HG03175 (cell line): ENCODE results near the gene CORO6.
A peak's percentile ranks its signal among the peaks of the same experiment; 100 is the strongest.

Source experiments
- ATAC-seq: cut with Tn5 transposase; IDR thresholded peaks from one replicate; pipeline ENCODE4 v1.9.1; 2021; ENCODE audit warnings: mild to moderate bottlenecking, moderate library complexity; ENCODE audit not compliant: unreplicated experiment

Gene CORO6

DNA sequence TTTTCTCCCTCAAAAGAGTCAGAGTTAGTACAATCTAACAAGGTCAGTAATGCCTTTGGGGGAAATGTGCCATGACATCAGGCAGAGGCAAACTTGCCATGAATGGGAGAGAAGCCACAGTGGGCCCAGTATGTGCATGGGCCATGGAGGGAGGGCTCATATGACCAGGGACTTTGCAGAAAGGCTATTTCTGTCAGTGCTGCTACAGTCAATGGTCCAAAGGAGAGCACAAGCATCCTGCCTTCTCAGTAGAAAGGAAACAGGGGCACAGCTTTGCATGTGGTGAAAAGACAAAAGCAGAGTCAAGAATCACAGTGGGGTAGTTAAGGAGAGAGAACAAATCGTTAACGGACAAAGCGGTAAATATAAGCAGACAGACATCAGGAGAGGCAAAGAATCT lies 11.2 kb upstream of the CORO6 start:
- ATAC-seq: no peak

DNA sequence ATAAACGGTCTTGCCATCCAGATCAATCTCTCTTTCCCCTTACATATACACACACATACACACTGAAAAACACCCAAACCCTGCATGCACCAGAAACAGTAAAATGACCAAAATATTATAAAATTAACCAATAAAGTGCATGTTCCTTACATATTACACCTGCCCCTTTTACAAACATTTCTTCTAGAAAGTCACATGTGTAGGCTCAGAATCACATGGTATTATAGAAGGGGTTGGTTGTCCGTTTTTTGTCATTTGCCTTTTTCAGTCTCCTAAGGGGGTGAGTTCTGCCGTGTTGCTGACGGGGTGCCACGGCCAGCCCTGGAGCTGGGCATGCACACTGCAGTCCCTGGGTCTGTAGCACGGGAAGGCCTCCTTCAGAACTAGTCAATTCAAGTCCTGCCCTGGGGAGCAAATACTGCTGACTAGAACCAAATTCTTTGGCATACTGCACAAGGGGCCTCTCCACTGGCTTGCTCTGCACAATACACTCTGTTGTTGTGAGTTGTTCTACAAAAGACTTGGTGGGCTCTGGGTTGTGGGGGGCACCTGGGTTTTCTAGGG lies 8.0 kb upstream of the CORO6 start:
- no peak for ATAC-seq

DNA sequence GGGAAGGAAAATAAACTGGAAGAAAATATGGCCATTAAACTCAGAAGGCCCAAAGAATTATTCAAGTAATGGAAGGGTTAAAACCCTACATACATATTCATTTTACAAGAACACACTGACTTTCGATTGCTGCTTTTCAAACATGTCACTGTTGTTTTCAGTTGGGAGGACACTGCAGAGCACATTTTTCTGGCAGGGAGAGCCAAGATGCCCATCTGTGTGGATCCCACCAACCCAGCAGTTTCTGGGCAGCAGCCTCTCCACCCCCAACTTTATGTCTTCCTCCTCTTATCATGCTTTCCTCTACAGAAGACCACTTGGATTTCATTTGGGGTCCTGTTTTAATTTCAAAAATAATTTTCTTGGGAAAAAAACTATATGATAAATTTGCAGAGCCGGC lies 7.1 kb upstream of the CORO6 start:
- ATAC-seq: no peak

DNA sequence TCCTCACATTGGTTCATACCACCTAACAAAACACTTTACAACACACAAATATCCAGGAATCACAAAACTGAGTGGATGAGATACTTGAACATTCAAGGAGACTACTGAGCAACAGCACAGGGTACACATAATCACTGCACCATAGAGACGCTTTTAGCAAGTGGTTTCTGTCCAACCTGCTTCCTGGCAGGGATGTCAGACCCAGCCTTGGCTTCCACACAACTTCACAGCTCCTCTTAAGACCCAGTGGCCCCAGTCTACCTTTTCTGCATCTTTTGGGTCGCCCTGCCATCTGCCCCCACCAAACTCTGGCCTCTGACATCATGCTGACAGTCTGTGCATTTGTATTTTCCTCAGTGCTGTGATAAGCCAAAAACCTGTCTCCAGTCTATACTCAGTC lies 5.9 kb upstream of the CORO6 start:
- ATAC-seq: no peak

DNA sequence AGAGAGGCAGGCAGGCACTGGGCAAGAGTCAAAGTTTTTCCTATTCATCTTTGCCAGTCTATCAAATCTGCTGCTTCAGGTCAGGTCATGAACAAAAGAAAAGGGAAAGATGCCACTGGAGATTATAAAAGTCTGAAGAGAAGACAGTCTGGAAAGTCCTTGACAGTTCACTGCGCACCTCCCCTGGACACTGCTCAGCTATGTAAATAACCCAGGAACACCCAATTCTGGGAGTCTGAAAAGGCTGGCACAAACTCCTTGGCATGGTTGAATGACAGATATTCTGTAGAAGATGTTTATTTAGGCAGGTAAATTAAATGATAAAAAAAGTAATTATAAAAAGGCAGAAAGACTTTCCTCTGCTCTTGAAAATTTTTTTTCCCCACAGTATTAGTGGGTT lies 5.2 kb upstream of the CORO6 start:
- no peak for ATAC-seq

DNA sequence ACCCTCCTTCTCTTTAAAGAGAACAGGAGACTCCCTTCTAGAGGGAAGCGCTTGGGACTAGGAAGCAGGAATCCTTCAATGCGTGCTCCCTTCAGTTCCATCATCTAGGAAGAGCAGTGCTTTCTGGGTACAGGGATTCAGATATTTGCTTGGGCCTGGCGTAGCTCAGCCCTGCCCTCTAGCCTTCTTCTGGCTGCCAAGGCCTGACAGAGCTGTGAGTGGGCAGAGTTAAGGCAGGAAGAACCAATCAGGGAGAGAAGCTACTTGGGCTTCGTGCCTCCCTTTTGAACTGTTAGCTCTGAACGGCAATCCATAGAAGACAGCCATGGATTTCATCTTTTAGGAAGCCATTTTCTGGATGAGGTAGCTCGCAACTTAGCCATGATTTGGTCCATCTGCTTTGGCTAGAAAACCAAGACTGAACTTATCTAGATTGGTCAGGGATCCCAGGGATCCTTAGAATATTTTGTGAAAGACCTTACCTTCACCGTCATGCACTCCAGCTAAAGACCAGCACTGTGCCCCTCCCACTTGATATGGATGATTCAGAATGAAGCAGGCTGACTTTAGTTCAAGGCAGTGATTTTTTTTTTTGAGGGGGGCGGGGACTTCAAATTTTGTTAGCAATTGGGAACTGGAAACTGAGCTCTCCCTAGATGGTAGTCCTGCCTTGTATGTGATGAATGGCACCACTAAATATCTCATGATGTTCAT lies 2.5 kb upstream of the CORO6 start:
- no peak for ATAC-seq

DNA sequence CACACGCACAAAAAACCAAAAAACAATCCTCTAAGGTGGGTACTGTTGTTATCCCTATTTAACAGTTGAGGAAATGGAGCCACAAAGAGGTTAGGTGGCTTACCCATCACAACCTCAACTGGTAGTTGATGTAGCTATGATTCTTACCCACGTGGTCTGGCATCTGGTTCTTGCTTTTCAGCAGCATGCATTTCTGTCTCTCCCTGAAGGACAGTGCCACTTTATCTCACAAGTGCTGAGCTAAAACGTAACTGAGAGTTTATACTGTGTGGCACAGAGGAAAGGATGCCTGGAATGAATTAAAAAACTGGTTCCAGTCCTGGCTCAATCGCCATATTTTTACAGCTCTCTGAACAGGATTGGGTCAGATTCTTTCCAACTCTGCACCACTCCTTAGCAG lies 1.9 kb upstream of the CORO6 start:
- ATAC-seq: no peak

DNA sequence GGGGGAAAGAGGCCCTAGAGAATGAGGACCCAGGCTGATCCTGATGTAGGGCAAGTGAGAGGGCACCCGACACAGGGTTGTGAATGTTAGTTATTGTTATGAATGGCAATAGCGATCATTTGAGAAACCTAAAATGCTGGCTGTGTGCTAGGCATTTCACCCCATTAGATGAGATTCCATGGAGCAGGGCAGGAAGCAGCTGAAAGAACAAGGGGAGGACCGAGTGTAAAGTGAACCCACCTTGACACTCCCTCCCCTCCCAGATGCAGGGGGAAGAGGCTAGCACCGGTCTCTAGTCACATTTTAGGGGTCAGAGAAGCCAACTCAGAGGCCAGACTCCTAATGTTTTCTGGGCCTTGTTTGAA lies 553 bp upstream of the CORO6 start:
- no peak for ATAC-seq

DNA sequence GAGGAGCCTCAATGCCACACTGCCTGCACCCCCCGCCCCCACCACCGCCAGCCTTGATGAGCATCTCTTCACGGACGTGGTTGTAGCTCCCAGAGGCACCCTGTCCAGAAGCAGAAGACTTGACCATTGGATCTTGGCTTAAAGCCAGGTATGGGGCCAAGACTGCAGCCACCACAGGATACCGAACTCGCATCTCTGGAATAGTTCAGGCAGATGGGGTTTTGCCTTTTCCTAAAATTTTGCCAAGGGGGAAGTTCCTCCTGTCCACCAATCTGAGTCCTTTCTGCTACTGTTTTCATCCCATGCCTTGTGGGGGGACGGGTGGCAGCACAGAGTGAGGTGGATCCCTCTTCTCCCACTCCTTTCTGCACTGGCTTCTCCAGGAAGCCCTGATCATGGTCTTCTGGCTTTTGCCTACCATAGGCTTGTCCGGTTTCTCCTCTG lies 939 bp downstream of the CORO6 start:
- no peak for ATAC-seq

DNA sequence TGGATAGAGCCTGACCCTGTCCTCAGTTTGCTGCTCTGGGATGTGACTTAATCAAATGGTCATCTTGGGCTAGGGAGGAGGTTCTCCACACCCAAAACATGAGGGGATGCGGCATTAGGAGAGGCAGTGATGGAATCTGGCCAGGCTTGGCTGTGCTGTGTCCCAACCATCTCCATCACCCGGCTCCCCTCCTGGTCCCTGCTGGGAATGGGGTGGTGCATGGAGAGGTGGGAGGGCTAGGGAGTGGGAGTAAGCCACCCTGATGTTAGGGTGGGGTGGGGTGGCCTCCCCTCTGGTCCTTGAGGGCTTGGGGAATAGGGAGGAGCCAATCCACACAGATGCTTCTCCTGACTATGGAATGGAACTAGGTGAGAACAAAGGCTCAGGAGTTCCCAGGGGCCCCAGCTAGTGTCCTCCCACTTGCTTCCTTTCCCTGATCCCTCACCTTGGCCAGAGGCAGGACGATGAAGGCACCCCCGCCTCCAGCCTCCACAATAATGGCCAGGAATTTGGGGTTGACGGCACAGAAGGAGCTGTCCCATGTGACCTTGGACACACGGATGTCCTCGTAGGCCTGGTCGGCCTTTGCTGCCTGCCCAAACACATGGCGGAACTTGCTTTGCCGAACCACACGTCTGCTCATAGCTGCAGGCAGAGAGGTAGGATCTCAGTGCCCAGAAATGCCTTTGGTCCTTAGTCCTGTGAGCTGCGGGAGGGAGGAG lies 1.8 kb downstream of the CORO6 start:
- ATAC-seq: no peak

DNA sequence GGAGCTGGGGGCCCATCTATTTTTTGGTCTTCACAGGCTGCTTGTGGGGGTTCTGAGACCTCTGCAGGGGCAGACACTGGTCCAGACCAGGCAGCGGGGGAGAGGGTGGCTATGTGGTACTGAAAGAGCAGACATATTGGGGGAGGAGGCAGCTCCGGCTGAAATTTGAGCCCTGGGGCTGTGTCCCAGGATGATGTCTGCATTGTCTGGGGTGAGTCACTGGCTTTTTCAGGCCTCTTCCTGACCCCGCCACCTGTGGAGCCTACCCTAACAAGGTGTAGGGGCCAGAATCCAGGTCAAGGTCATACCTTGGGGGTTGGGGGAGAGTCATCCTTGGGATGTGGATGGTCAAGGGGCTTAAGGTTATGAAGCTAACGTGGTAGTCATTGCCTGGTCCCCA lies 2.4 kb downstream of the CORO6 start:
- no peak for ATAC-seq

DNA sequence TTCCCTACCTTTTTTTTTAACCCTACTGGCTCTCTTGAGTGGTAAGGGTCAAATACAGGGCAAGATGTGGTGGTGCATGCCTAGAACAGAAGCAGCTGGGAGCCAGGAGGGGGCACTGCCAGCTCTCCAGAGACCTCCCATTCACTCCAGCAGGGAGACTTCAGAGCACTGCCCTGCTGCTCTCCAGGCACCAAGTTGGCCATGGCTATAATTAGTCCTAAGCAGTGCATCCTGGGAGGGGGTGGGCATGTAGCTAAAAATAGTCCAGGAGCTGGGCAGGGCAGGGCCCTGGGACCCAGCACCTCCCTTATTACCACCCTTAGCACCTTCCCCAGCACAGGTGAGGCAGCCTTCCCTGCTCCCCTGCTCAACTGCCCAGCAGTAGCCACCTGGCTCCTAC lies 3.5 kb downstream of the CORO6 start:
- ATAC-seq: no peak

DNA sequence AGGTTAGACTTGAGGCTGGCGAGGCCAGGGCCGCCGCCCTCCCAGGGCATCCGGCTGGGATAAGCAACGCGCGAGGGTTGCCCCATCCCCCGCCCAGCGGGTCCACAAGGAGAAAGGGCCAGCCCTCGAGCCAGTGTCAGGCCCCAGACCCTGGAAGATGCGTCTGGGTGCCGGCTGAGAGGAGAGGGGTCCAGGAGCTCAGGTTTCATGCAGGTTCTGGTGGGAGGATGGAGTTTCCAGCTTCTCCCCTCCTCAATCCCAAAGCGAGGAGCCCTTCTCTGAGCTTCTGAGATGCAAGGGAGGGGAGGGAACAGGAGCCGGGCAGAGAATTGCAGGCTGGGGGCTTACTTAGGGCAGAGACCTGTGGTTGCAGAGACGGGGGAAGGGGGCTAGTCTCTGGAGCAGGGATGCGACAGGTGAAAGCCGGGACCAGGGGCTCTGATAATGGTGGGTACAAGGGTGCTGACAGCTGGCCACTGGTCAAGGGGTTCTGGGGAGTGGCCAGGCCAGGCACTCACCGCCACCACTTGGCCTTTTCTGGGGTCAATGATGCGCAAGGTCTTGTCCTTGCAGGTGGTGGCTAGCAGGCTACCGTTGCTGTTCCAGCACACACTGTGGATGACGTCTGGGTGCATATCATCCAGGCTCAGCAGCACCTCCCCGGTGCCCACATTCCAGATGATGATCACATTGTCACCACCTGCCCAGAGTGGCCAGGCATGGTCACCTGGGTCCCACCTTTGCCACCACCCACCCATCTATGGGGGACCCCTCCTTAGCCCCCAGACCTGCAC lies 4.2 kb downstream of the CORO6 start:
- no peak for ATAC-seq

DNA sequence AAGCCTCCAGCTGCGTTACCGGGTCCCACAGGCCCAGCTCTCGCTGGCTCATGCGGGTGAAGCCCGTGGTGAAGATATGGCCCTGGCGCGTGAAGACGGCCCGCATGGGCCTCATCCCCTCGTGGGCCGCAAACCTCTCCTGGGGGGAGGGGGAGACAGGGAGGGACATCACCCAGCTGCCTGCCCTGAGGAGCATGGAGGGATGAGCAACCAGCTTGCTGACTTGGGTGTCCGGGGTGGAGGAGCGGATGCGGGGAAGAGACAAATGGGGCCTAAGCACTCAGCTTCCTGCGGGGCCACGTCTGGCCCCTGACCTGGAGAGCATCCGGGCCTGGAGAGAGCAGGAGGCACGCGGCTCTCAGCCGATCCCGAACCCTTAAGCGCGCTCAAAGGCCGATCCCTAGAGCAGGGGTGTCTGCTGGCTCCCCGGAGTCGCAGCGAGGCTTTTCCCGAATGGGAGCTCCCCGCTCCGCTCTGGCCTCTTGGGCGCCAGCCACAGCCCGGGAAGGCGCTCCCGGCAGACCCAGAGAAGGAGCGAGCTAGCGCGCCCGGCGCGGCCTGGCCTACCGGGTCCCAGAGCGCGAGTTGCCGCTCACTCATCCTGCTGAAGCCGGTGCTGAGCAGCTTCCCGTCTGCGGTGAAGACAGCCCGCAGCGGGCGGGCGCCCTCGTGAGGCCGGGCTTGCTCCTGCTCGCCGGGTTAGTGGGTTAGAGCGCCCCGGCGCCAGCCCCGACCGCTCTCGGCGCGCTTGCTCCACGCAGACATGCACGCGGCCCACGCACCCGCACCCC lies 5.0 kb downstream of the CORO6 start:
- ATAC-seq: peak; percentile 26

DNA sequence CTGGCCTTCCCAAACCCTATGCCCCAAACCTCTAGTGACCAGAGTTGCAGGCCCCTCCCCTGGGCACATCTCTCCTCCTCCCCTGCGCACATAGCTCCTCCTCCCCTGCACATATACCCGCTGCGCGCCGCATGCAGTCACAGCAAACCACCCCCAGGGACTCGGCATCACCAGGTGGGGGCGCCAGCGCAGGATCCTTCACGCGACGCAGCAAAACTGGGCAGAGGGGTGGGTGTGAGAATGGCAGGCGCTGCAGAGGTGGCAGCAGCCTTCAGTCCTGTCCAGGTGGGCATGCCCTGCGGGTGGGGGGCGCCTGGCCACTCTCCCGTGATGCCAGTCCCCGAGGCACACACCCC lies 5.6 kb downstream of the CORO6 start:
- ATAC-seq: peak; percentile 51

DNA sequence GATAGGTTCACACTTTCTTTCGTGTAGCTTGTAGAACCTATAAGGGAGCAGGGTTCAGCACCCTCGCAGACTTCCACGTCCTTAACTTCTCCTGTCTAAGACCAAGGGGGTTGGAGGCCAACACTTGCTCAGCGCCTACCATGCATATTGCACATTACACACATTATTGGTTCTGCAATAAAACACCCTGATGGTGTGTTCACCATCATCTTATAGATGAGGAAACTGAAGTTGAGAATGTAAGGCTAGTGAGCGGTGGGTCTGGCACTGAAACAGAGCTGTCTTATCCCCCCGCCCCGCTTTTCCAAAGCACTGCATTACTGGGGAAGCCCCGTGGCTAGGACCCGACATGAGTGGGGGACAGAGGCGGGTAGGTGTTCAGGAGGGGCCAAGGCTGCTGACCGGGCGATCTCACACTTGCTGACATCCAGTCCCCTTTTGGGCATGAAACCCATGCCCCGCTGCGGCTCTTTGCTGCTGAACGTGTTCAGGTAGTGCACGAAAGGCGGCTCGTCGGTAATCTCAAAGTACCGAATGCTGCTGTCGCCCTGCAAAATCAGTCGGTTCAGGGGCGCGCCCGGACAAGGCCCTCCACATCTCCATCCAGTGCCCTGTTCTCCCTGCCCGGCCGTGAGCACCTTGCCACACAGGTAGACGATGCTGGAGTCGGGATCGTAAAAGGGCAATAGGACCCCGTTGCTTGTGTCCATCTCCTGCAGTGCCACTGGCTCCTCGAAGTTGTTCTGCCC lies 6.2 kb downstream of the CORO6 start:
- no peak for ATAC-seq

DNA sequence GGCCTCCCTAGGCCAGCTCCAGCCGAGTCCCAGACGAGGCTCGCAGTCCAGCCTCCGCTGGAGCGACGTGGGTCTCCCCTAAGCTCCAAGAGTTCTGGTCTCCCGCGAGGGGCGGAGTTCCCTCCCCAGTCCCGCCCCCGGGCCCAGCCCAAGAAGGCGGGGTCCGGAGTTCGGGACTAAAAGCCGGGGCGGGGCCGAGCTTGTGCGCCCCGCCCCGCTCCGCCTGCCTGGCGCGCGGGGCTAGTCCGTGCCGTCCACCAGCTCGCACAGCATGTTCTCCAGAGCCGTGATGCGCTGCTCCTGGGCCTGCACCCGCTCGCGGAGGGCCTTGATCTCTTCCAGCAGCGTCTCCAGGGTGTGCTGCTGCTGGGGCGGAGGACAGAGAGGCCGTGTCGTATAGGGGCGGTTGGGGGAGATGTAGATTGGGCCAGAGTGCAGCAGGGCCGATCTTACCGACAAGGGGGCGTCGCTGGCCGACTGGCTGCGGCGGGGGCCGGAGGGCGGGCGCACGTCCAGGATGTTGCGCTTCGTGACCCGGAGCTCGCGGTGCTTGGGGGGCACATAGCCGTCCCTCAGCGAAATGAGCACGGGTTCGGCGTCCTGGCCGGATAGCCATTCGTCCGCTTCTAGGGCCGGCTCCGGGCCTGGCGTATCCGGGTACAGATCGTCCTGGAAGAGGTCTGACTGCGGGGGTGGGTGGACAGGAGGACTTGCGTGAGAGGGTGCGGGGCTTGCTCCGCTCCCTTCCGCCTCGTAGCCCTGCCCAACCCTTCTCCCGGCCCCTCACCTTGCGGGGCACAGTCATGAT lies 7.0 kb downstream of the CORO6 start:
- ATAC-seq: peak; percentile 37

DNA sequence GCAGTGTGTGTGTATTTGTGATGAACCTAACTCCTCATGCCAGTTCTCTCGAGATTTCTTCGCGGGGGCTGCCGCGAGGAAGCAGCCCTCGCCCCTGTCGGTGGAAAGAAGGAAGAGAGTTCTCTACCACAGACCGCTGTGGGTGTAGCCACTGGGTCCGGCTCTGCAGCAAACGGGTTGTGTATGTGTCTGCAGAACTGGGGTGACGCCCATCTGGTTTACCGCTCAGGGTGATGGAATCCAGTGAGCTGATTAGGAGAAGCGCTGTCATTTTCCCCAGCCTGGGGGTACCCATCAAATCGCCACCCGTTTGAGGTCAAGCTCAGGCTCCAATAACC lies 7.7 kb downstream of the CORO6 start:
- no peak for ATAC-seq

DNA sequence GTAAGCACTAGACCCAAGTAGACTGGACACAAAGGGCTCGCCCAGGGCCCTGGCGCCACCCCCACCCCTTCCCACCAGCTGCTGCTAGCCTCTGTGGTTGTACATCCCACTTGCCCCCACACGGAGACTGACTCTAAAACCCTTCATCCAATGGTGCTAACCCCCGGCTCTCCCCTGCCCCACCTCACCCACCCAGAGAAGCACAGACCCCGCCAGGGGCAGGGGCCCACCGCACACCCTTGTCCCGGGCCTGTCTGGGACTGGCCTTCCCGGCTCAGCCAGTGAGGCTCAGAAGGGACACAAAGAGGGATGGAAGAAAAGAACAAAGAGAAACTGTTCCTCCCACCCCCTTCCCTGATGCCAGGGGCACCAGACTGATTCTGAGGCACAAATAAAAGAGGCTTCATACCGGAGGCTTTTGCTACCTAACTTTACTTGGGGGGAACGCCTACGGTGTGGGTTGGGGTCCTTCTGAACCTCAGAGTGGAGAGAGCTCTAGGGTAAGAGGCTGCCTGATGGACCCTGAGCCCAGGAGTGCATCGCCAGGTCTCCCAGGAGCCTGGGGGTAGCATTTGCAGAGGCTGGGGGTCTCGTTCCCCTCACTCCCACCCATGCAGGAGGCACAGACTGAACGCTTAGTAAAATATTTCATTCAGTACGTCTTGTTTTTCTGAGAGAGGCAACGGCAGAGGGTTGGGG lies 8.2 kb downstream of the CORO6 start:
- no peak for ATAC-seq
